ENCODE measurements around the gene PLEKHH2. TPM values are rescaled to one million over a fixed set of nuclear protein-coding genes. Genes with fewer than 3 reads are reported as not detected.
"Not testable (repeated sequence)": the region's sequence is repeated elsewhere in the genome, so short reads cannot be mapped to it uniquely, and the experiment has no call there.

PLEKHH2 gene
- total RNA-seq, 4 donors from 2014 or later, result 9.8 to 32.3 (median 27.0) TPM

DNA sequence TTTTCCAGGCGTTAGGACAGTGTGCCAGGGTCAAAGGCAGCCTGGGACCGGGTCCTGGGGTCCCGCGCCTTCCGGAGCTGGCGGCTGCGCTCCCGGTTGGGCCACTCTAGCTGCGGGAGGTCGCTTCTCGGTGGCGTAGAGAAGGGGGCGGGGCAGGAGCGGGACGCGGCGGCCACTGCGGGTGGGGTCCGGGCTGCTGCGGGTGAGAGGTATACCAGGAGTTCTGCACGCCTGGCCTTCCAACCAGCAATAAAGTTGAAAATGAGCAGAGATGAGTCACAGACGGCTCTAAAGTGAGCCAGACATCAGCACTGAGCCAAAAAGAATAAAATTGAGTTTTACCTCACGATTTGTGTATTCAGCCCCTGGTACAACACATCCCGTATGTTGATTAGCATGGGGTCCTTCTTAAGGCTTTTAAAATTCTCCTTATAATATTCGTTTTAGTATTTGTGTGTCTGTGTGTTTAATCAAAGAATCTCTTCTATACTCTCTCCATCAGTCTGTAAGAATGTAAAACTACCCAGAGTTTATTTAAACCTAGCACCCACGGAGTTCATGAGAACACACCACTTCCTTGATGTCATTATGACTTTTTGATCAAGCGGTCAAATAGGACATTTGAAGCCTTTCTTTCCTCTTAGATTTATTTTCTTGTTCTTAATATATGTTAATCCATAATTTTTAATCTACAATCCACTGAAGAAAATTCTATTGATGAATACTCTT is 39.4 kb downstream of the PLEKHH2 start, which contains the start of gene C1GALT1C1L:
TSS of gene C1GALT1C1L (minus strand) at position 108 of the 729 bp plus-strand sequence. CDS start at position 1, 107 bp downstream.
- ATAC-seq (ENCODE audit: low FRiP score) (peak; percentile 82), DNase-seq (ENCODE audit: low spot score) (no peak)
- TF ChIP-seq, protein P1, sequence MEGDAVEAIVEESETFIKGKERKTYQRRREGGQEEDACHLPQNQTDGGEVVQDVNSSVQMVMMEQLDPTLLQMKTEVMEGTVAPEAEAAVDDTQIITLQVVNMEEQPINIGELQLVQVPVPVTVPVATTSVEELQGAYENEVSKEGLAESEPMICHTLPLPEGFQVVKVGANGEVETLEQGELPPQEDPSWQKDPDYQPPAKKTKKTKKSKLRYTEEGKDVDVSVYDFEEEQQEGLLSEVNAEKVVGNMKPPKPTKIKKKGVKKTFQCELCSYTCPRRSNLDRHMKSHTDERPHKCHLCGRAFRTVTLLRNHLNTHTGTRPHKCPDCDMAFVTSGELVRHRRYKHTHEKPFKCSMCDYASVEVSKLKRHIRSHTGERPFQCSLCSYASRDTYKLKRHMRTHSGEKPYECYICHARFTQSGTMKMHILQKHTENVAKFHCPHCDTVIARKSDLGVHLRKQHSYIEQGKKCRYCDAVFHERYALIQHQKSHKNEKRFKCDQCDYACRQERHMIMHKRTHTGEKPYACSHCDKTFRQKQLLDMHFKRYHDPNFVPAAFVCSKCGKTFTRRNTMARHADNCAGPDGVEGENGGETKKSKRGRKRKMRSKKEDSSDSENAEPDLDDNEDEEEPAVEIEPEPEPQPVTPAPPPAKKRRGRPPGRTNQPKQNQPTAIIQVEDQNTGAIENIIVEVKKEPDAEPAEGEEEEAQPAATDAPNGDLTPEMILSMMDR (IDR thresholded peaks at IDR 0.05), result no peak

DNA sequence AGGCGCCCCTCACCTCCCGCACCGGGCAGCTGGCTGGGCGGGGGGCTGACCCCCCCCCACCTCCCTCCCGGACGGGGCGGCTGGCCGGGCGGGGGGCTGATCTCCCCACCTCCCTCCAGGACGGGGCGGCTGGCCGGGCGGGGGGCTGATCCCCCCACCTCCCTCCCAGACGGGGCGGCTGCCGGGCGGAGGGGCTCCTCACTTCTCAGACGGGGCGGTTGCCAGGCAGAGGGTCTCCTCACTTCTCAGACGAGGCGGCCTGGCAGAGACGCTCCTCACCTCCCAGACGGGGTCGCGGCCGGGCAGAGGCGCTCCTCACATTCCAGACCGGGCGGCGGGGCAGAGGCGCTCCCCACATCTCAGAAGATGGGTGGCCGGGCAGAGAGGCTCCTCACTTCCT is 40.7 kb downstream of the PLEKHH2 start:
- not testable (repeated sequence) for ATAC-seq (ENCODE audit: low FRiP score); DNase-seq (ENCODE audit: low spot score)

DNA sequence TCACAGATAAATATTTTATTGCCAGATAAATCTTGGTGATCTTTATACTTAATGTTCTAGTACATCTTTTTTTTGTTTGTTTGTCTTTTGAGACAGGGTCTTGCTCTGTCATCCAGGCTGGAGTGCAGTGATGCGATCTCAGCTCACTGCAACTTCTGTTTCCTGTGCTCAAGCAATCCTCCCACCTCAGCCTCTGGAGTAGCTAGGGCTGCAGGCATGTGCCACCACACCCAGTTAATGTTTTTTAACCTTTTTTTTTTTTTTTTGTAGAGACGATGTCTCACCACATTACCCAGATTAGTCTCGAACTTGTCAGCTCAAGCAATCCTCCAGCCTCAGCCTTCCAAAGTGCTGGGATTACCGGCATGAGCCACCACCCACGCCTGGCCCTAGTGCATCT is 48.3 kb downstream of the PLEKHH2 start:
- ATAC-seq (ENCODE audit: low FRiP score) (no peak), DNase-seq (ENCODE audit: low spot score) (no peak)
- TF ChIP-seq, protein P1 (IDR thresholded peaks at IDR 0.05), result no peak

DNA sequence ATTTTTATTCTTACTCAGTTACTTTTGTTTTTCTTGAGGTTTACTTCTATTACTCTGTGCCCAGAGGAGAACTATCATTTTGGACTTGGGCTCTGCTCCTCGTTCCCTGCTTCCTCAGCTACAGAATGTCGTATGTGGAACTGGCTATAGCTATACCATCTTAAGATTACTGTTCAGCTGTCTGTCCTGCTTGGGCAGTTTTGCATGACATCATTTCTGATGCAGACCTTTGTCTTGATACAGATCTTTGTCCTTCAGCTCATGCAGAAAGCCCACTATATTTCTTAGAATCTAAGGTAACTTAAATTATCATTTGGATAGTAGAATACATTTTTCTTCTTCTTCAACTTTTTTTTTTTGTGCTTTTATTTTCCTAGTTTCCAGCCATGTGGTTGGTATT is 52.9 kb downstream of the PLEKHH2 start:
- DNase-seq (ENCODE audit: low spot score) (no peak), ATAC-seq (ENCODE audit: low FRiP score) (no peak)
- TF ChIP-seq, protein P1 (IDR thresholded peaks at IDR 0.05), result no peak

DNA sequence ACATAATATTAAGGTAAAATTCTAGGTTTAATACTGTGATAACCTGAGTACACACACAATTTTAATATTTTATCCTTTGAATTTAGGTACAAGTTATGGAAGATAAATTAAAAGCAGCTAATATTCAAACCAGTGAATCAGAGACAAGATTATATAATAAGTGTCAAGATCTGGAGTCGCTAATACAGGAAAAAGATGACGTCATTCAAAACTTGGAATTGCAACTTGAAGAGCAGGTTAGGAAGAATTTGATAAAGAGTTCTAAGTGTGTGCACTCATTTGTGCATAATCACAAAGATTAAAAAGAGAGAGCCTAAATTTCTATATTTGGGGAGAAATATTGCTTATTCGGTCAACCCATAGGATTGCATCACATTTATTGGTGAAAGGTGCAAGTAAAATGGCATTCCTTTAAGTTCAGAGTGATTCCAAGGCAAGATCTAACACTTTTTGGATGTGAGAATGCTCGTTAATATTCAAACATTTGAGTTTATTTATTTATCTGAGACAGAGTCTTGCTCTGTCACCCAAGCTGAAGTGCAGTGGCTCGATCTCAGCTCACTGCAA is 55.5 kb downstream of the PLEKHH2 start:
- no peak for ATAC-seq (ENCODE audit: low FRiP score)
- TF ChIP-seq, protein P1 (IDR thresholded peaks at IDR 0.05), result no peak
- DNase-seq (ENCODE audit: low spot score), result no peak

DNA sequence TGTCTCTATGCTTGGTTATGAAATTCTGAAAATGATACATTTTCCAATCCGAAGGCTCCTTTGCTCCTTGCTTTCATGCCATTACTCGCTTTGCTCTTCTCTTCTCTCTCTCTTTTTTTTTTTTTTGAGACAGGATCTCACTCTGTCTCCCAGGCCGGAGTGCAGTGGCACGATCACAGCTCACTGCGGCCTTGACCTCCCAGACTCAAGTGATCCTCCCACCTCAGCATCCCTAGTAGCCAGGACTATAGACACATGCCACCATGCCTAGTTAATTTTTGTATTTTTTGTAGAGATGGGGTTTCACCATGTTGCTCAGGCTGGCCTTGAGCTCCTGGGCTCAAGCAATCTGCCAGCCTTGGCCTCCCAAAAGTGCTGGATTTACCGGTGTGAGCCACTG is 61.1 kb downstream of the PLEKHH2 start:
- ATAC-seq (ENCODE audit: low FRiP score); DNase-seq (ENCODE audit: low spot score): not testable (repeated sequence)

DNA sequence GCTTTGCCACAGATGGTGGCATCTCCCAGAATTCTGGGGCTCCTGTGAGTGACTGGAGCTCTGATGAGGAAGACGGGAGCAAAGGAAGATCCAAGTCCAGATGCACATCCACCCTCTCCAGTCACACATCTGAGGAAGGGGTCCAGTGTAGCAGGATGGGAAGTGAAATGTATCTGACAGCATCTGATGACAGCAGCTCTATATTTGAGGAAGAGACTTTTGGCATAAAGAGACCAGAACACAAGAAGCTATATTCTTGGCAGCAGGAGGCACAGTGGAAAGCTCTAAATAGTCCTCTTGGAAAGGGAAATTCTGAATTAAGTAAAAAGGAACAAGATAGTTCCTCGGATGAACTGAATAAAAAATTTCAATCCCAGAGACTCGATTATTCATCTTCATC is 62.7 kb downstream of the PLEKHH2 start:
- DNase-seq (ENCODE audit: low spot score) (no peak), ATAC-seq (ENCODE audit: low FRiP score) (no peak)
- TF ChIP-seq, protein P1 (IDR thresholded peaks at IDR 0.05), result no peak

DNA sequence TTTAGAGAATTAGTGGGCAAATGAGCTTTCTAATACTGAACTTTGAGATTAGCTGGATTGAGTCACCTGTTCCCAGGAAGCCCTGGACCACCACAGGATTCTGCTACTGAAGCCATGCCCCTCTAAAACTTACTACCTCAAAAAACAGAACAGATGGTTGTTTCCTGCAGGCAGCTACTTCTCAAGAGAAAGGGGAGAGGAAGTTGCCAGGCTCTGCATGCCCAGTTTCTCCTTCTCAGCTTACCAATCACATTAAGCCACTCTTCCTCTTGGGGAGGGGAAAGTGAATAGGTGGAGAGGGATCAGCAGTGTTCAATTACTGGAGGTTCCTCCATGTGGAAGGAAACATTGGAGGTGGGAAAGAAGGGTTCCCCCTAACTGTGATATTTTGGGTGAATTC is 64.1 kb downstream of the PLEKHH2 start:
- TF ChIP-seq, protein P1 (IDR thresholded peaks at IDR 0.05), result no peak
- no peak for DNase-seq (ENCODE audit: low spot score)
- ATAC-seq (ENCODE audit: low FRiP score), result no peak

Measured in omental fat pad (tissue), 4 donors.